ENCODE results near the gene DAP.

DAP gene

DNA sequence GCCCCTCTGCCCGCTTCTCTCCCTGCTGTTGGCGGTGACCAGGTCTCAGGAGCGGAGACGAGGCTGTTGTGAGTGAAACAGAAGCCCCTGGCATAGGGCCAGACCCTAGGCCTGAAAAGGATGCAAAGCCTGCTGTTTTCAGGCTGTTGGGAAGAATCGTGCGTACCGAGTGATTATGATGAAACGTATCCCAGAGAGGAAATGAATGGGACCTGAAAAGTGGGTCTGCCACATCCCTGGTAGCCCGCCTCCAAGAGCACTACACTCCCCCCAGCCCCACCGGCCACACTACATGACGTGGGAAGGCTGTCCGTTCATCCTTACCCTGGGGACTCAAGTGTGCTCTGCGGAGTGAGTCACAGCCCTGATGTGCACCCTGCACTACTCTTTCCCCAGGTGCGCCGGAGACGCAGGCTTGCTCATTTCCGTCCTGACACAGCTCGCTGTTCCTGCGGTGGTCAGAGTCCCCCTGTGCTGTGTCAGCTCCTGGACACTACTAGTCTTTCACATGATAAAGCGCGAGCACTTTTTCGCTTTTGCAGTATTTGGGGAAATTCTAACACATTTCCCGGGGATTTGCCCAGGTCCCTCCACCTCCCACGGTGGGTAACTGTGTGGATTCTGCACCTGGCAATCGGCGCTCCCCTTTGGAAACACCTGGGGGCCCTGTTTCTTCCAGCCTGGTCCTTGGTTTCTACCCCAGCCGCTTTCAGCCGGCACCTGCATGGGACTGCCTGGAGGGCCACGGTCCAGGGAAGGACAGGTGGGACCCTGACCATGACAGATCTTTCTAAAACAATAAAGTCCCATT lies 105.7 kb downstream of the DAP start:
- Mint-ChIP-seq H3K4me3 (no peak overlapping the region), H3K4me1 (peaks cover 31% of the 10 kb centered on the region), H3K27ac (peak overlapping the region in 1 of 3 experiments; percentile 13), H3K36me3 (ENCODE audit: low read depth) (no peaks in the 10 kb centered on the region), H3K9me3 (no peaks in the 10 kb centered on the region), H3K27me3 (ENCODE audit: low read depth) (peaks cover 14% of the 10 kb centered on the region)
- TF ChIP-seq CTCF (IDR thresholded peaks at IDR 0.05; ENCODE audit: unreplicated experiment in 3 of 3), result no peak

GRCh38 chr5:10654566-10654965 lies 106.5 kb downstream of the DAP start:
- TF ChIP-seq CTCF (IDR thresholded peaks at IDR 0.05; ENCODE audit: unreplicated experiment in 3 of 3), result no peak
- Mint-ChIP-seq H3K27me3 (ENCODE audit: low read depth) (peaks cover 14% of the 10 kb centered on the region), H3K4me1 (peaks cover 31% of the 10 kb centered on the region), H3K9me3 (no peaks in the 10 kb centered on the region), H3K27ac (peak overlapping the region in 2 of 3 experiments; percentile 13 to 16), H3K4me3 (no peak overlapping the region), H3K36me3 (ENCODE audit: low read depth) (no peaks in the 10 kb centered on the region)

GRCh38 chr5:10653751-10654400 lies 107.2 kb downstream of the DAP start:
- peaks cover 31% of the 10 kb centered on the region for H3K4me1 Mint-ChIP-seq
- TF ChIP-seq CTCF (IDR thresholded peaks at IDR 0.05; ENCODE audit: unreplicated experiment in 3 of 3), result no peak
- no peak overlapping the region for H3K4me3 Mint-ChIP-seq
- no peaks in the 10 kb centered on the region for H3K9me3 Mint-ChIP-seq
- peak overlapping the region in 1 of 3 experiments; percentile 16 for H3K27ac Mint-ChIP-seq
- H3K36me3 Mint-ChIP-seq (ENCODE audit: low read depth), result no peaks in the 10 kb centered on the region
- H3K27me3 Mint-ChIP-seq (ENCODE audit: low read depth), result peaks cover 15% of the 10 kb centered on the region

DNA sequence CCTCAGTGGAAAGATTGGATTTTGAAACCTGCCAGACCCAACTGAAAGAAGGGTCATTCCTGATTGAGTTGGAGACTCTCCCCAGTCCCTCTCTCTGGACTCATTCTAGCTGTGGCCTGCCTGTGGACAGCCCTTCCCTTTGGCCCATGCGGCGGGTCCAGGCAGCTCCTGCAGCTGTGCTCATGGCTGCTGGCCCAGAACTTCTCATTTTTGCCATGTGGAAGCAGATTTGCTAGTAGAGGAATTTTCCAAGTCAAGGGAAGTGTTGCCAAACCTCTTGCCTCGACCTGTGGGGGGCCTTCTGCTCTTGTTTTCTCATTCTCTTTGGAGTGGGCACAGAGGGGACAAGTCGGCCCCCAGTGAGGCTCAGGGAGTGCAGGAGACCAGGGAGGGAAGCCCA lies 108.0 kb downstream of the DAP start:
- Mint-ChIP-seq H3K27me3 (ENCODE audit: low read depth) (peaks cover 19% of the 10 kb centered on the region), H3K36me3 (ENCODE audit: low read depth) (no peaks in the 10 kb centered on the region), H3K27ac (peak overlapping the region in 1 of 3 experiments; percentile 66), H3K9me3 (no peaks in the 10 kb centered on the region), H3K4me1 (peaks cover 31% of the 10 kb centered on the region), H3K4me3 (no peak overlapping the region)
- TF ChIP-seq CTCF (IDR thresholded peaks at IDR 0.05; ENCODE audit: unreplicated experiment in 3 of 3), result no peak

DNA sequence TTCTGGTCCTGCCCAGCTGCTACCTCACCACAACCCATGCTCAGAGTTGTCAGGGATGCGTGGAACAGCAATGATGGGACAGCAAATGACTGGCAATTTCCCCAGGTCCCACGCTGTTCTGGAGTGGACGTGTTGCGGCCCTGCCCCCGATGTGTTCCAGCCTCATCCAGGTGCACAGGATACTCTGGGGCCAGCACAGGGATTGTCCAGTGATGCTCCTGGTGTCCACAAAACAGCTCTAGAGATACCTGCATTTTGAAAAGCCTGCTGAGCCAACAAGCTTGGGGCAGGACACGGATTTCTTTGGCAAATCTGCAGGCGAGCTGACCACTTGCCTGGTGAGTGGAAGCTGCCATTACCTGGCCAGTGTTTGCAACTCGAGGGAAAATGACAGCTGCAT lies 108.4 kb downstream of the DAP start:
- no peaks in the 10 kb centered on the region for H3K9me3 Mint-ChIP-seq
- H3K27ac Mint-ChIP-seq, result no peak overlapping the region
- peaks cover 21% of the 10 kb centered on the region for H3K27me3 Mint-ChIP-seq (ENCODE audit: low read depth)
- no peak for TF ChIP-seq CTCF (IDR thresholded peaks at IDR 0.05; ENCODE audit: unreplicated experiment in 3 of 3)
- no peak overlapping the region for H3K4me3 Mint-ChIP-seq
- H3K36me3 Mint-ChIP-seq (ENCODE audit: low read depth), result no peaks in the 10 kb centered on the region
- peaks cover 31% of the 10 kb centered on the region for H3K4me1 Mint-ChIP-seq
